HG03196 (cell line): ENCODE data around the gene KDM3B.
"Not testable (repeated sequence)": the region's sequence is repeated elsewhere in the genome, so short reads cannot be mapped to it uniquely, and the experiment has no call there.

Source experiments
- ATAC-seq: cut with Tn5 transposase; IDR thresholded peaks from one replicate; pipeline ENCODE4 v1.9.1; 2021; ENCODE audit not compliant: unreplicated experiment

KDM3B gene

DNA sequence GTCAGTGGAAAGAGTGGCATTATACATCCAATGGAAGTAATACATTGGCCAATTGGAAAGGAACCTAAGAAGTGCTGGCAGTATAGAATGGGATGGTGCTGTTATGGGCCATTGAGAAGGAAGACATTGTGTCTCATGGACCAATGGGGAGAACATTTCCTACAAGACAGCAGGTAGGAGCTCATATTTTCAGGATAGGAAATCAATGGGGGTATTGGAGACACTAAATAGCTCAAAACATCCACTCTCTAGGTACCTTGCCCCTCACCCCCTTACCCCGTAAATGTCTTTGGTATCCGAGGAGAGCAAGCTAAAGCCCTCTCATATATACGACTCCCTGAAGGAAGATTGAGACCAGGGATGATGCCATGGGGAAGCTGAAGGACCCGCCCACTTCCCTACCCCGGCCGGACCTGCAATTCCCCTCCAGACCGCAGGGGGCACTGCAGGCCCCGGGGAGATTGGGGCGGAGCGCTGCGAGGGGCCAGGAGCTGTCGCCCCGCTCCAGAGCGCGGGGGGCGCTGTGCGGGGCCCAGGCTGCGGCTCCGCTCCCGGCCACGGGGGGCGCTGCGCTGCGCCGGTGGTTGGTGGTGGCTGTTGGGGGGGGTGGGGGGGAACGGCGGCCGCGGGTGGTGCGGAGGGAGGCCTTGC, at the start of gene KDM3B:
TSS of gene KDM3B (plus strand) at position 615 of the 651 bp plus-strand sequence. CDS start 111 bp downstream, outside the sequence.
- peak; percentile 65 for ATAC-seq

- no peak for ATAC-seq
These were observed 49.1 kb upstream of the KDM3B start for GRCh38 chr5:138303372-138303771.

DNA sequence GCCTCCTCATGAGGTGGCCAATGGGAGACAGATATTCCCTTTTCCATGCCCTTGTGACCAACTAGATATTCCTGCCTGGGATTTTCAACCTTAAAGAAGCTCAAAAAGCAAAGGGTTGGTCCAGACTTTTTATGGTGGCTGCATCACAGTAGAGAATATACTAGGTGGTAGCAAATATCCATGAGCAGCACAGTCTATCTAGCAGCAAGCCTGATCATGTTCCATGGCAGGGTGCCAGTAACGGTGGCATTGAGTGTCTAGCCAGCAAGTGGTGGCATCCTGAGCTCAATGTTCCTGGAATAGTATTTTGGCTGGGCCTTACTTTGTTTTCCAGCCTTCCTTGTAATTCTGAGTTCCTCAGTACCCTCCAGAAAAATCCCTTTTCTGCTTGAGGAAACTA, 46.7 kb upstream of the KDM3B start:
- no peak for ATAC-seq

GRCh38 chr5:138315751-138316278, 36.7 kb upstream of the KDM3B start:
- no peak for ATAC-seq

- no peak for ATAC-seq
These were observed 36.1 kb upstream of the KDM3B start for GRCh38 chr5:138316355-138316754.

DNA sequence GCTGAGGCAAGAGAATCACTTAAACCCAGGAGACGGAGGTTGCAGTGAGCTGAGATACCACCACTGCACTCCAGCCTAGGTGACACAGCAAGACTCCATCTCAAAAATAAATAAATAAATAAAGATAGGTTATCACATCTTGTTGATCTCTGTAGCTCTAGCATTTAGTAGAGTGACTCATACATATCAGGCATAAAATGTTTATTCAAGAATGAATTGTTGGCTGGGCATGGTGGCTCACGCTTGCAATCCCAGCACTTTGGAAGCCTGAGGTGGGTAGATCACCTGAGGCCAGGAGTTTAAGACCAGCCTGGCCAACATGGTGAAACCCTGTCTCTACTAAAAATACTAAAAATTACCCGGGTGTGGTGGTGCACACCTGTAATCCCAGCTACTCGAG, 34.3 kb upstream of the KDM3B start:
- not testable (repeated sequence) for ATAC-seq

- no peak for ATAC-seq
These were observed 21.6 kb upstream of the KDM3B start for GRCh38 chr5:138330813-138331448.

DNA sequence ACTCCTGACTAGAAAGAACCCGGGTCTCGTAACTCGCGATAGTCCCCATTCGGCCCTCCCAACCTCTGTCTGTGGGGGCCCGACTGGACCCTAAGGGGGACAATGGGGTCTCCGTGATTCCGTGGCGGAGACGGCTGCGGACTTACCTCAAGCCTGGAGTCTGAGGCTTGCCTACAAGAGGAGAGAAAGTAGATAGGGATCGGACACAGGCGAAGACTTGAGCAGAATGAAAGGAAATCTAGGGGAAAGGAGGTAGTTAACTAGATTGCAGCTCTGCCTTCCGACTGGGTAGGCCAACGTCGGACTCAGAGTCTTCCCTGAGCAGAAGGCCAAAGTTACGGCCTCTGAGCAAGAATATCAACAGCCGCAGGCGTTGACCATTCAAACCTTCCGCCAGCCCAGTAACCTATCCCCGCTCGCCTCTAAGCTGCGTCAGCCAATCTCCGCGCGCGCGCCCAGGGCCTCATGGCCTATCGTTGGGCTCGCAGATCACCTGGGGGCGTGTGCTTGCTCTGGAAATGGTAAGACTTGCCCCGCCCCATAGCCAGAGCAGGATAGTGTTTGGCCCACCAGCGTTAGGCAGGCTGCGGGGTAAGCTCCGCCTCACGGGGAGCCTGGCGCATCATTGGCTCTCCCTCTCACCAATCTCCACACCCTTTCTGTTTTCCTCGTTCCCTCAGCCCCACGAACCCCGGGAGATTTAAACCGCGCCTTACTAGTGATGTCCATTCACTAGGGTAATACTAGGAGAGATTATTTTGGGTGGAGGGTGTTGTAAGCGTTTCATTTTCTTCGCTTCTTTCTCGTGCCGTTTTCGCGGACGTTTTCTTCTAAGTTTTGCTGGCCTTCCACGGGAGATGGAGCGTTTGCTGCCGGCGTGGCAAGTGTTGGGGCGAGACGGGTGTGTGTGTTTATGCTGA, 20.8 kb upstream of the KDM3B start, which contains the start of gene CDC25C:
TSS of gene CDC25C (minus strand) at position 356 of the 920 bp plus-strand sequence. CDS start 624 bp downstream, outside the sequence.
- ATAC-seq = peak; percentile 99

DNA sequence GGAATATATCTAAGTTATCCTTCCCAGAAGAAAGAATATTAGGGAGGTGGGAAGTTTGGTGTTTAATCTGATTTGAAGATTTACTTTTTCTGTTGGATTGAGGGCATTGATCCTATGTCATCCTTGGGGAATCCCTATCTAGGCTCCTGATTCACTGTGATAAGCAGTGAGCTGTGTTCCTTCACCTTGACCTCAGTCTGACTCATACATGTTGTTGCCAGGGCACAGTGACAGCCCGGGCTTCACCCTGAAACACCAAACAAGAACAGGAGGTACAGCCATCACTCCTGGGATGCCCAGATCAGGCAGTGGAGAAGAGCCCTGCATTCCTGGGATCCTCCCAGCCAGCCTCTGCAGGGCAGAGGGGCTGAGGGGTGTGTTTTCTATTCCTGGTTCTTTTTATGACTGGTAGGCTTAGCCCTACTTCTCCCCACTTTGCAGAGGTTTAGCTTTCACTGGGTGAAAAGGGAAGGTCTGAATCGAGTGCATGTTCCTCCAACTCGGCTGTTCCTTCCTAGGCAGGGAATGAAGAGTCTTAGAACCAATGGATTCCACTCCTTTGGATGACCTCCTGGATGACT, 17.5 kb upstream of the KDM3B start:
- no peak for ATAC-seq

GRCh38 chr5:138336952-138337684, 15.4 kb upstream of the KDM3B start:
- ATAC-seq = peak; percentile 22

GRCh38 chr5:138337685-138338410, 14.6 kb upstream of the KDM3B start, which contains the start of gene FAM53C:
Gene FAM53C, plus strand, starts transcription at chr5:138338266. Its CDS starts 3,070 bp downstream, at chr5:138341336.
- ATAC-seq = peak; percentile 78

- ATAC-seq = peak; percentile 12
These were observed 13.9 kb upstream of the KDM3B start for GRCh38 chr5:138338411-138339090.

- ATAC-seq = no peak
These were observed 13.4 kb upstream of the KDM3B start for GRCh38 chr5:138339091-138339456.

DNA sequence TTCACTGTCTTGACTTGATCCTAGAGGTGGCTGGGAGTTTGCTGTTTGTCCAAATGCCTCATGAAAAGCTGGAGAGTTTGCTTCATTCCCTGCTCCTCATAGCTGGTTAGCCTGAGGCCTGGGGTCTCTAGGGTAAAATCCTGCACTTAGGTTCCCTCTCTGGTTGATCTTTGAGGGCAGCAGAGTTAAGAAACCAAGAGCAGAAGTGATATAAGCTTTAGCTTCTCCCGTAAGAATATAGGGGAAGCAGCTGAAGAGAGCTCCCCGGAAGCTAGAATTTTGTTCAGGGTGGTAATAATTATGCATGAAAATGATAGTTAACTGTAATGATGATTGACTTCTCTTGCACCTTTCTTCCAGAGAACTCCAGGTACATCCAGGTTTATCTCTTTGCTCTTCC, 13.0 kb upstream of the KDM3B start:
- no peak for ATAC-seq

- ATAC-seq = no peak
These were observed 12.5 kb upstream of the KDM3B start for GRCh38 chr5:138340008-138340407.

- no peak for ATAC-seq
These were observed 7.4 kb upstream of the KDM3B start for GRCh38 chr5:138344887-138345622.

GRCh38 chr5:138346889-138347288, 5.6 kb upstream of the KDM3B start:
- no peak for ATAC-seq

DNA sequence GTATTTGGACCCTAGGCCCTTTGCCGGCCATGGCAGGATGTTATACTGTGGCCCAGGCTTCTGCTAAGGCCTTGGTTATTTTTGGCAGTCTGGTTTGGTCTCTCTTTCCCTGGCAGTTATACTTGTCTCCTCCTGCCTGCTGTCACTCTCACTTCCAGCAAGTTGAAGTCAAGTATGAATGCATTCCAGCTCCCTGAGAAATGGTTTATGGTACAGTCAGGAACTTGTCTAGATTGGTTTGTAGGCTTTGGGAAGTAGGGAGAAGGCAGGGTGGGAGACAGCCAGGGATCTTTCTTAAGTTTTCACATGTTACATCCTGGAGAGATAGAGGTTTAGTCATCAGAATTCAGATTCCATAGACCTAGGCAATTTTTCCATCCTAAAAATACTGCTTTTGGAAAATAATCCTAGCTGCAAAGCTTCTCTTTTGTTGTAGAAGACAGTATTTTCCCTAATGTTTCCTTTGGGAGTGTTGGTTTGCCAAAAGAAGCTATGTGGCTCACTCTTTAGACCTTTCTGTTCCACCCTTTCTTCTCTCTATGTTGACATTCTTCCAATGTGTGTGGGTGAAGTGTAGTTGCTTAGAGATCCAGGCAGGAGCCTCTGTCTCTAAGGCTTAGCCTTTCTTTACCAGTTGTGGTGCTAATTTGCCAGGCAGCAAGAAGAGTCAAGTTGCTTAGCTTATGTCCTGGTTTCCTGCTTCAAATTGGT, 2.5 kb upstream of the KDM3B start:
- ATAC-seq = no peak
